Activated CD4-positive, alpha-beta memory T cell treated with anti-CD3 and anti-CD28 coated beads, Interleukin-2, amount 10 ng/mL, durations not matched to agents 7 days and 5 days (primary cell): ENCODE measurements around the gene FNDC10. TPM values are rescaled to one million over a fixed set of nuclear protein-coding genes. Genes with fewer than 3 reads are reported as not detected.

Experiments used
- CTCF ChIA-PET: fragments of 350-600 bp; sonication (Branson Sonifier 250); formaldehyde crosslinking; loops from one replicate; lab custom pipeline; 2021; ENCODE audit warnings: antibody characterized with exemption, inconsistent platforms; lab: Charles Lee
- POLR2A ChIA-PET: fragments of 350-600 bp; sonication (Branson Sonifier 250); formaldehyde crosslinking; loops from one replicate; lab custom pipeline; 2021; ENCODE audit warnings: antibody characterized with exemption; lab: Charles Lee
- DNase-seq: peaks from one replicate; pipeline ENCODE4 v3.0.0-alpha.2; 2020
- H3K27ac Mint-ChIP-seq: one replicate; pipeline ENCODE4 v1.8.0; 2021; ENCODE audit warnings: mild to moderate bottlenecking, mixed read lengths
- H3K27me3 Mint-ChIP-seq: one replicate; pipeline ENCODE4 v1.8.0; 2021; ENCODE audit warnings: mixed read lengths
- H3K36me3 Mint-ChIP-seq: one replicate; pipeline ENCODE4 v1.8.0; 2021; ENCODE audit warnings: low read depth, mixed read lengths
- H3K4me1 Mint-ChIP-seq: one replicate; pipeline ENCODE4 v1.8.0; 2021; ENCODE audit warnings: mixed read lengths
- H3K4me3 Mint-ChIP-seq: one replicate; pipeline ENCODE4 v1.8.0; 2021; ENCODE audit warnings: mild to moderate bottlenecking, mixed read lengths
- H3K9me3 Mint-ChIP-seq: one replicate; pipeline ENCODE4 v1.8.0; 2021; ENCODE audit warnings: mixed read lengths
- total RNA-seq, 2 experiments: library from RNA; stranded (reverse); gene quantifications; one replicate each; pipeline ENCODE4 v1.2.3, GENCODE V29; 2021

FNDC10 gene
- total RNA-seq, 2 experiments from 2014 or later: 2.6 to 2.7 TPM

GRCh38 chr1:1631782-1632420, 32.0 kb upstream of the FNDC10 start, which contains the start of gene MMP23B:
TSS of gene MMP23B (plus strand) at chr1:1632173. CDS start at chr1:1632219, 46 bp downstream.
- DNase-seq: no peak
- Mint-ChIP-seq H3K36me3 (peaks cover 7% of the 10 kb centered on the region), H3K9me3 (no peaks in the 10 kb centered on the region), H3K27ac (no peak within 1 kb of the TSS), H3K4me3 (no peak within 1 kb of the TSS), H3K4me1 (peaks cover 5% of the 10 kb centered on the region), H3K27me3 (peaks cover 4% of the 10 kb centered on the region)
- POLR2A ChIA-PET: interaction anchor here (0.9 to 3.8 kb wide), 3 partner anchors 17 to 92 kb away, joined by 3 to 42 read pairs (median 3); partner anchors contain the start of genes CDK11A and MIB2
- CTCF ChIA-PET: no interaction called here

- CTCF ChIA-PET: no interaction called here
- H3K27ac Mint-ChIP-seq: no peak overlapping the region
- H3K27me3 Mint-ChIP-seq: peaks cover 4% of the 10 kb centered on the region
- peaks cover 5% of the 10 kb centered on the region for H3K4me1 Mint-ChIP-seq
- no peaks in the 10 kb centered on the region for H3K9me3 Mint-ChIP-seq
- peaks cover 3% of the 10 kb centered on the region for H3K36me3 Mint-ChIP-seq
- POLR2A ChIA-PET: interaction anchor here (0.6 to 3.8 kb wide), 6 partner anchors 17 to 148 kb away, joined by 3 to 42 read pairs (median 3); partner anchors contain the start of genes CDK11A and MIB2
- H3K4me3 Mint-ChIP-seq: no peak overlapping the region
- DNase-seq: no peak
These were observed 31.2 kb upstream of the FNDC10 start for GRCh38 chr1:1630965-1631781.

- Mint-ChIP-seq H3K9me3 (no peaks in the 10 kb centered on the region), H3K27ac (peak overlapping the region; percentile 83), H3K36me3 (peaks cover 3% of the 10 kb centered on the region), H3K4me3 (peak overlapping the region; percentile 79), H3K27me3 (peaks cover 4% of the 10 kb centered on the region), H3K4me1 (peaks cover 5% of the 10 kb centered on the region)
- peak; percentile 95 for DNase-seq
- CTCF ChIA-PET: no interaction called here
- POLR2A ChIA-PET: interaction anchor here (0.6 to 3.8 kb wide), 9 partner anchors 9 to 149 kb away, joined by 3 to 42 read pairs (median 4); partner anchors contain the start of genes CDK11A and MIB2
These were observed 30.4 kb upstream of the FNDC10 start for GRCh38 chr1:1630191-1630964.

GRCh38 chr1:1629430-1630190, 29.7 kb upstream of the FNDC10 start:
- no peaks in the 10 kb centered on the region for H3K9me3 Mint-ChIP-seq
- H3K27me3 Mint-ChIP-seq: peaks cover 4% of the 10 kb centered on the region
- peak overlapping the region; percentile 26 for H3K27ac Mint-ChIP-seq
- POLR2A ChIA-PET: interaction anchor here (0.8 to 3.8 kb wide), 8 partner anchors 8 to 150 kb away, joined by 3 to 42 read pairs (median 4); partner anchors contain the start of gene MIB2
- peak overlapping the region; percentile 47 for H3K4me3 Mint-ChIP-seq
- DNase-seq: peak; percentile 62
- CTCF ChIA-PET: interaction anchor here (0.6 kb wide), 1 partner anchor 130 kb away, joined by 4 read pairs; no protein-coding TSS in a partner anchor
- peaks cover 5% of the 10 kb centered on the region for H3K4me1 Mint-ChIP-seq
- peaks cover 3% of the 10 kb centered on the region for H3K36me3 Mint-ChIP-seq

- DNase-seq: peak; percentile 38
- peaks cover 3% of the 10 kb centered on the region for H3K36me3 Mint-ChIP-seq
These were observed 29.0 kb upstream of the FNDC10 start for GRCh38 chr1:1628754-1629429.

GRCh38 chr1:1627829-1628753, 28.2 kb upstream of the FNDC10 start:
- ChIA-PET CTCF (no interaction called here), POLR2A (interaction anchor here (1.0 to 3.8 kb wide), 4 partner anchors 7 to 24 kb away, joined by 3 to 42 read pairs (median 7); partner anchors contain the start of gene MIB2)
- H3K9me3 Mint-ChIP-seq: no peaks in the 10 kb centered on the region
- peaks cover 5% of the 10 kb centered on the region for H3K4me1 Mint-ChIP-seq
- no peak overlapping the region for H3K27ac Mint-ChIP-seq
- H3K27me3 Mint-ChIP-seq: peaks cover 4% of the 10 kb centered on the region
- no peak for DNase-seq
- H3K36me3 Mint-ChIP-seq: peaks cover 3% of the 10 kb centered on the region
- H3K4me3 Mint-ChIP-seq: peak overlapping the region; percentile 35

More at GRCh38 chr1:1628754-1629429, 29.0 kb upstream of the FNDC10 start:
- H3K27ac Mint-ChIP-seq: no peak overlapping the region
- peaks cover 5% of the 10 kb centered on the region for H3K4me1 Mint-ChIP-seq
- peaks cover 4% of the 10 kb centered on the region for H3K27me3 Mint-ChIP-seq
- POLR2A ChIA-PET: interaction anchor here (0.8 to 3.8 kb wide), 6 partner anchors 8 to 26 kb away, joined by 3 to 42 read pairs (median 5); partner anchors contain the start of gene MIB2
- CTCF ChIA-PET: no interaction called here
- H3K9me3 Mint-ChIP-seq: no peaks in the 10 kb centered on the region
- H3K4me3 Mint-ChIP-seq: peak overlapping the region; percentile 35

GRCh38 chr1:1627261-1627828, 27.4 kb upstream of the FNDC10 start:
- H3K27me3 Mint-ChIP-seq: peaks cover 4% of the 10 kb centered on the region
- DNase-seq: no peak
- no peaks in the 10 kb centered on the region for H3K9me3 Mint-ChIP-seq
- H3K4me1 Mint-ChIP-seq: peaks cover 5% of the 10 kb centered on the region
- H3K4me3 Mint-ChIP-seq: no peak overlapping the region
- ChIA-PET CTCF (no interaction called here), POLR2A (interaction anchor here (1.8 kb wide), 1 partner anchor 12 kb away, joined by 8 read pairs; the partner anchor contains the start of gene MIB2)
- H3K27ac Mint-ChIP-seq: no peak overlapping the region
- H3K36me3 Mint-ChIP-seq: peaks cover 3% of the 10 kb centered on the region

GRCh38 chr1:1626207-1627141, 26.5 kb upstream of the FNDC10 start:
- no peak overlapping the region for H3K27ac Mint-ChIP-seq
- CTCF ChIA-PET: no interaction called here
- H3K4me3 Mint-ChIP-seq: no peak overlapping the region
- H3K4me1 Mint-ChIP-seq: peaks cover 3% of the 10 kb centered on the region
- peaks cover 3% of the 10 kb centered on the region for H3K36me3 Mint-ChIP-seq
- peaks cover 3% of the 10 kb centered on the region for H3K27me3 Mint-ChIP-seq
- POLR2A ChIA-PET: interaction anchor here (1.4 to 1.8 kb wide), 2 partner anchors 11 to 50 kb away, joined by 3 to 8 read pairs; partner anchors contain the start of gene MIB2
- no peak for DNase-seq
- H3K9me3 Mint-ChIP-seq: no peaks in the 10 kb centered on the region

GRCh38 chr1:1625824-1626206, 25.9 kb upstream of the FNDC10 start:
- Mint-ChIP-seq H3K27ac (no peak overlapping the region), H3K36me3 (peaks cover 3% of the 10 kb centered on the region), H3K4me3 (no peak overlapping the region), H3K9me3 (no peaks in the 10 kb centered on the region), H3K27me3 (peaks cover 3% of the 10 kb centered on the region), H3K4me1 (peaks cover 3% of the 10 kb centered on the region)
- CTCF ChIA-PET: no interaction called here
- DNase-seq: no peak
- POLR2A ChIA-PET: interaction anchor here (1.4 to 1.8 kb wide), 2 partner anchors 10 to 49 kb away, joined by 3 to 8 read pairs; partner anchors contain the start of gene MIB2
